Cardiac muscle cell (in vitro differentiated cells and primary cell): Measurements from ENCODE around the gene PEX6. TPM values are rescaled to one million over a fixed set of nuclear protein-coding genes. Genes with fewer than 3 reads are reported as not detected.

Source experiments
- DNase-seq, 2 donors: peaks; one replicate each; pipeline versions ENCODE4 v3.0.0 to v3.0.0-alpha.2; 2010 to 2017; ENCODE audit warnings: low read depth in 1 of 2, low spot score in 1 of 2
- H3K27ac ChIP-seq: fragments of 200-600 bp; sonication (generic); 2 replicates; pipeline ENCODE4 v1.5.1; 2016
- H3K27me3 ChIP-seq: fragments of 200-600 bp; sonication (generic); 2 replicates; pipeline ENCODE4 v1.6.0; 2016; ENCODE audit warnings: control low read depth
- H3K36me3 ChIP-seq: fragments of 200-600 bp; sonication (generic); 2 replicates; pipeline ENCODE4 v1.5.1; 2016; ENCODE audit warnings: control low read depth
- H3K4me1 ChIP-seq: fragments of 200-600 bp; sonication (generic); 2 replicates; pipeline ENCODE4 v1.8.1; 2017; ENCODE audit warnings: low read depth, mild to moderate bottlenecking, mixed run types
- H3K4me3 ChIP-seq: fragments of 200-600 bp; sonication (generic); 2 replicates; pipeline ENCODE4 v1.5.1; 2016; ENCODE audit warnings: mild to moderate bottlenecking
- H3K9me3 ChIP-seq: fragments of 200-600 bp; sonication (generic); 2 replicates; pipeline ENCODE4 v1.5.1; 2017; ENCODE audit warnings: low read depth, mild to moderate bottlenecking, control low read depth
- CTCF ChIP-seq: IDR thresholded peaks from 2 replicates; pipeline ENCODE4 v1.5.1; 2012; ENCODE audit warnings: low read depth, mild to moderate bottlenecking, low read length
- polyA plus RNA-seq: library from polyadenylated mRNA; unstranded; fragments of >200 nt; fragmentation: Nextera tagmentation; extraction: Ambion mirVana; gene quantifications from 2 replicates; pipeline ENCODE4 v1.2.1, GENCODE V29; 2016
- total RNA-seq: library from RNA; depleted of rRNA; stranded (reverse); fragments of >200 nt; gene quantifications from 2 replicates; pipeline ENCODE4 v1.2.3, GENCODE V29; 2016

The PEX6 gene
- total and polyA plus RNA-seq, 2 experiments from 2014 or later, result 21.3 to 52.0 TPM

- Histone ChIP-seq H3K36me3 (no peaks in the 10 kb centered on the region), H3K4me1 (peaks cover 5% of the 10 kb centered on the region), H3K27me3 (no peaks in the 10 kb centered on the region), H3K27ac (no peak overlapping the region), H3K9me3 (no peaks in the 10 kb centered on the region), H3K4me3 (no peak overlapping the region)
- no peak for TF ChIP-seq CTCF
- no peak for DNase-seq
Measured at GRCh38 chr6:42974919-42975505, 4.0 kb downstream of the PEX6 start.

- TF ChIP-seq CTCF, result no peak
- Histone ChIP-seq H3K9me3 (no peaks in the 10 kb centered on the region), H3K4me3 (no peak overlapping the region), H3K27ac (no peak overlapping the region), H3K36me3 (peaks cover 2% of the 10 kb centered on the region), H3K27me3 (no peaks in the 10 kb centered on the region), H3K4me1 (peaks cover 5% of the 10 kb centered on the region)
- DNase-seq, result no peak
Measured at GRCh38 chr6:42973926-42974325, 5.1 kb downstream of the PEX6 start.

- no peak overlapping the region for H3K27ac ChIP-seq
Measured at GRCh38 chr6:42971746-42972327, 7.1 kb downstream of the PEX6 start.

GRCh38 chr6:42970871-42971612 is 7.9 kb downstream of the PEX6 start:
- H3K27ac ChIP-seq, result no peak overlapping the region
- H3K27me3 ChIP-seq, result no peaks in the 10 kb centered on the region
- DNase-seq, result no peak

More at GRCh38 chr6:42971746-42972327, 7.1 kb downstream of the PEX6 start:
- TF ChIP-seq CTCF, result no peak
- Histone ChIP-seq H3K36me3 (peaks cover 4% of the 10 kb centered on the region), H3K27me3 (no peaks in the 10 kb centered on the region), H3K4me3 (no peak overlapping the region), H3K4me1 (no peaks in the 10 kb centered on the region), H3K9me3 (no peaks in the 10 kb centered on the region)
- DNase-seq, result no peak

GRCh38 chr6:42969934-42970333 is 9.0 kb downstream of the PEX6 start:
- H3K4me1 ChIP-seq, result no peaks in the 10 kb centered on the region
- no peaks in the 10 kb centered on the region for H3K9me3 ChIP-seq
- TF ChIP-seq CTCF, result no peak
- no peak for DNase-seq
- no peak overlapping the region for H3K27ac ChIP-seq
- H3K36me3 ChIP-seq, result peaks cover 4% of the 10 kb centered on the region
- no peak overlapping the region for H3K4me3 ChIP-seq
- no peaks in the 10 kb centered on the region for H3K27me3 ChIP-seq

More at GRCh38 chr6:42970871-42971612, 7.9 kb downstream of the PEX6 start:
- TF ChIP-seq CTCF, result no peak
- Histone ChIP-seq H3K4me3 (no peak overlapping the region), H3K4me1 (no peaks in the 10 kb centered on the region), H3K36me3 (peaks cover 4% of the 10 kb centered on the region), H3K9me3 (no peaks in the 10 kb centered on the region)
